OCI-LY1 (cell line): ENCODE data around the gene TSPAN5.

ENCODE experiments used
- EZH2 ChIP-seq: fragments of 200-600 bp; sonication (generic), shearing (Covaris generic); IDR thresholded peaks from 2 replicates; pipeline ENCODE4 v1.8.0; 2017; ENCODE audit warnings: borderline replicate concordance, mixed run types, mild to moderate bottlenecking, antibody characterized with exemption, low read length, moderate library complexity, mixed read lengths
- TF ChIP-seq, protein P1 (sequence below): fragments of 200-600 bp; sonication (generic), shearing (Covaris generic); IDR thresholded peaks from 2 replicates; pipeline ENCODE4 v1.5.1; 2017; ENCODE audit warnings: mild to moderate bottlenecking, antibody characterized with exemption, low read length, moderate library complexity, mixed read lengths

DNA sequence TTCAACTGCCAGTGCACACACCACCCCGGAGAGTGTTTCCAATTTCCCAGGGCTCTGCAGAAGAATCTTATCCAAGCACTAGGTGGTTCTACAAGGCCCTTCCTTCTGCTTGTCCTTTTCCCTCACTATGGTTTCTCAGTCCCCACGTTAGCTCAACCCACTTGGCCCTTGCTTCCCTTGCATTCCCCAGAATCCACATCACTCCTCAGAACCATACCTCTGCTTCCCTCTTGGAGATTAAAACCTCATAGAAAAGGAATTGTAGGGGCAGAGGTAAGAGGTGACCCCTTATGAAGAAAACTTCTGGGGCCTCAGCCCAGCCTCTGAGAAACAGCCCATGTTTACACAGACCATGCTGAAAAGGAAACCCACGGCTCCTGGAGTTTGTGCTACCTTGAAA lies 42.4 kb downstream of the TSPAN5 start:
- TF ChIP-seq, protein P1, sequence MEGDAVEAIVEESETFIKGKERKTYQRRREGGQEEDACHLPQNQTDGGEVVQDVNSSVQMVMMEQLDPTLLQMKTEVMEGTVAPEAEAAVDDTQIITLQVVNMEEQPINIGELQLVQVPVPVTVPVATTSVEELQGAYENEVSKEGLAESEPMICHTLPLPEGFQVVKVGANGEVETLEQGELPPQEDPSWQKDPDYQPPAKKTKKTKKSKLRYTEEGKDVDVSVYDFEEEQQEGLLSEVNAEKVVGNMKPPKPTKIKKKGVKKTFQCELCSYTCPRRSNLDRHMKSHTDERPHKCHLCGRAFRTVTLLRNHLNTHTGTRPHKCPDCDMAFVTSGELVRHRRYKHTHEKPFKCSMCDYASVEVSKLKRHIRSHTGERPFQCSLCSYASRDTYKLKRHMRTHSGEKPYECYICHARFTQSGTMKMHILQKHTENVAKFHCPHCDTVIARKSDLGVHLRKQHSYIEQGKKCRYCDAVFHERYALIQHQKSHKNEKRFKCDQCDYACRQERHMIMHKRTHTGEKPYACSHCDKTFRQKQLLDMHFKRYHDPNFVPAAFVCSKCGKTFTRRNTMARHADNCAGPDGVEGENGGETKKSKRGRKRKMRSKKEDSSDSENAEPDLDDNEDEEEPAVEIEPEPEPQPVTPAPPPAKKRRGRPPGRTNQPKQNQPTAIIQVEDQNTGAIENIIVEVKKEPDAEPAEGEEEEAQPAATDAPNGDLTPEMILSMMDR, result no peak
- TF ChIP-seq EZH2, result no peak
